Fibroblast of lung (primary cell): ENCODE data around the gene SRGAP1. TPM values are rescaled to one million over a fixed set of nuclear protein-coding genes. Genes with fewer than 3 reads are reported as not detected.

Experiments
- DNase-seq, 2 donors: peaks; one replicate each; pipeline versions ENCODE4 v3.0.0 to v3.0.0-alpha.2; 2010; ENCODE audit warnings: low read depth in 2 of 2
- H2AFZ ChIP-seq: 2 replicates; pipeline ENCODE4 v1.5.1; 2012; ENCODE audit warnings: low read length, control low read depth, inconsistent platforms
- H3K27ac ChIP-seq: 2 replicates; pipeline ENCODE4 v1.5.1; 2011; ENCODE audit warnings: low read length, control low read depth; ENCODE audit not compliant: insufficient read depth
- H3K27me3 ChIP-seq: 2 replicates; pipeline ENCODE4 v1.5.1; 2011; ENCODE audit warnings: mild to moderate bottlenecking, low read length; ENCODE audit not compliant: control insufficient read depth, insufficient read depth
- H3K36me3 ChIP-seq: 2 replicates; pipeline ENCODE4 v1.5.1; 2011; ENCODE audit warnings: low read length; ENCODE audit not compliant: control insufficient read depth, insufficient read depth
- H3K4me1 ChIP-seq: 2 replicates; pipeline ENCODE4 v1.5.1; 2011; ENCODE audit warnings: low read length; ENCODE audit not compliant: control insufficient read depth, insufficient read depth; ENCODE audit errors: extremely low read depth
- H3K4me2 ChIP-seq: 2 replicates; pipeline ENCODE4 v1.5.1; 2011; ENCODE audit warnings: low read length, control low read depth; ENCODE audit not compliant: insufficient read depth; ENCODE audit errors: extremely low read depth
- H3K4me3 ChIP-seq, 4 experiments: fragments of 200-600 bp in 1 of 4; sonication (generic) in 1 of 4; replicated peaks in 1 of 4; 2 replicates each; pipeline ENCODE4 v1.5.1; 2011 to 2016; ENCODE audit warnings: low read length in 4 of 4, low read depth in 3 of 4, mild to moderate bottlenecking in 3 of 4, control low read depth in 2 of 4, inconsistent platforms in 1 of 4, mixed read lengths in 1 of 4; ENCODE audit not compliant: insufficient read depth in 1 of 4; ENCODE audit errors: control extremely low read depth in 1 of 4
- H3K79me2 ChIP-seq: 2 replicates; pipeline ENCODE4 v1.5.1; 2012; ENCODE audit warnings: mild to moderate bottlenecking, low read length, inconsistent platforms; ENCODE audit not compliant: control insufficient read depth, insufficient read depth
- H3K9ac ChIP-seq: 2 replicates; pipeline ENCODE4 v1.5.1; 2011; ENCODE audit warnings: mild to moderate bottlenecking, low read length, control low read depth; ENCODE audit not compliant: insufficient read depth
- H3K9me3 ChIP-seq: 2 replicates; pipeline ENCODE4 v1.5.1; 2012; ENCODE audit warnings: low read depth, low read length; ENCODE audit not compliant: control insufficient read depth, insufficient read depth
- H4K20me1 ChIP-seq: 2 replicates; pipeline ENCODE4 v1.5.1; 2011; ENCODE audit warnings: low read length; ENCODE audit not compliant: control insufficient read depth, insufficient read depth; ENCODE audit errors: extremely low read depth
- EZH2 ChIP-seq: IDR thresholded peaks from 2 replicates; pipeline ENCODE4 v1.5.1; 2012; ENCODE audit warnings: low read length, control low read depth, mild to moderate bottlenecking; ENCODE audit errors: missing control alignments
- polyA plus RNA-seq, 2 donors: library from polyadenylated mRNA; depleted of rRNA in 1 of 2; stranded (reverse) in 1 of 2; unstranded in 1 of 2; fragments of >200 nt; gene quantifications; 2 replicates each; pipeline ENCODE4 v1.2.1, GENCODE V29; 2011 to 2012; ENCODE audit warnings: missing spikeins in 1 of 2
- total RNA-seq: library from RNA; depleted of rRNA; stranded (reverse); fragments of >200 nt; gene quantifications from 2 replicates; pipeline ENCODE4 v1.2.1, GENCODE V29; 2014
- TF ChIP-seq, protein P1 (sequence below), 2 donors: IDR thresholded peaks in 1 of 2; conservative IDR thresholded peaks in 1 of 2; 1 replicate in 1 of 2; 2 replicates in 1 of 2; pipeline ENCODE4 v1.5.1; 2011 to 2012; ENCODE audit warnings: low read length in 2 of 2, control low read depth in 1 of 2, inconsistent platforms in 1 of 2, low read depth in 1 of 2, mild to moderate bottlenecking in 1 of 2

The SRGAP1 gene
- total and polyA plus RNA-seq, 2 donors (not counting 1 experiment from before 2014, with no cell fraction given): 18.9 to 30.2 TPM

DNA sequence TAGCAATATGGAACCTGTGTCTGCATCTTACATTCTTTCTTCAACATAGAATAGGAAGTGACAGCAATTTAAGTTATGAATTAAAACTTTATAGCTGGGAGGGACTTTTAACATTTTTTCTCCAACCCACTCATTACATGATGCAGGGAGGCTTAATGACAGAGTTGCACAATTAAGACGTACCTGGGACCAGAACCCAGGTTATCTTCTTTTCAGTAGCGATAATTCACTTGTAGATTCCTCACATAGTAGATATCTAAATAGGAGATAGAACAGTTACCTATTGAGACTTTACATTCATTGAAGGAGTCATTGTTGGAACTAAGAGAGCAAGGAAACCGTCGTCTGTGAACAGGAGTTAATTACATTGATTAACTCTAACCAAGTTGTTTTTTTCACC, 5.1 kb downstream of the SRGAP1 start:
- no peak for DNase-seq
- no peaks in the 10 kb centered on the region for H4K20me1 ChIP-seq
- no peak overlapping the region for H3K4me2 ChIP-seq
- H3K4me3 ChIP-seq: no peak overlapping the region
- no peak overlapping the region for H3K27ac ChIP-seq
- H3K4me1 ChIP-seq: peaks cover 2% of the 10 kb centered on the region
- peaks cover 99% of the 10 kb centered on the region for H3K79me2 ChIP-seq
- no peak for TF ChIP-seq EZH2
- TF ChIP-seq, protein P1, sequence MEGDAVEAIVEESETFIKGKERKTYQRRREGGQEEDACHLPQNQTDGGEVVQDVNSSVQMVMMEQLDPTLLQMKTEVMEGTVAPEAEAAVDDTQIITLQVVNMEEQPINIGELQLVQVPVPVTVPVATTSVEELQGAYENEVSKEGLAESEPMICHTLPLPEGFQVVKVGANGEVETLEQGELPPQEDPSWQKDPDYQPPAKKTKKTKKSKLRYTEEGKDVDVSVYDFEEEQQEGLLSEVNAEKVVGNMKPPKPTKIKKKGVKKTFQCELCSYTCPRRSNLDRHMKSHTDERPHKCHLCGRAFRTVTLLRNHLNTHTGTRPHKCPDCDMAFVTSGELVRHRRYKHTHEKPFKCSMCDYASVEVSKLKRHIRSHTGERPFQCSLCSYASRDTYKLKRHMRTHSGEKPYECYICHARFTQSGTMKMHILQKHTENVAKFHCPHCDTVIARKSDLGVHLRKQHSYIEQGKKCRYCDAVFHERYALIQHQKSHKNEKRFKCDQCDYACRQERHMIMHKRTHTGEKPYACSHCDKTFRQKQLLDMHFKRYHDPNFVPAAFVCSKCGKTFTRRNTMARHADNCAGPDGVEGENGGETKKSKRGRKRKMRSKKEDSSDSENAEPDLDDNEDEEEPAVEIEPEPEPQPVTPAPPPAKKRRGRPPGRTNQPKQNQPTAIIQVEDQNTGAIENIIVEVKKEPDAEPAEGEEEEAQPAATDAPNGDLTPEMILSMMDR (conservative IDR thresholded peaks at IDR 0.05 in 1 of 2, IDR thresholded peaks at IDR 0.05 in 1 of 2; ENCODE audit: low read depth in 1 of 2, low read length in 2 of 2): no peak
- no peak overlapping the region for H3K9ac ChIP-seq
- no peak overlapping the region for H2AFZ ChIP-seq
- H3K9me3 ChIP-seq: no peaks in the 10 kb centered on the region
- peaks cover 2% of the 10 kb centered on the region for H3K36me3 ChIP-seq
- no peaks in the 10 kb centered on the region for H3K27me3 ChIP-seq

- H3K36me3 ChIP-seq: no peaks in the 10 kb centered on the region
- DNase-seq: no peak
- no peak overlapping the region for H3K27ac ChIP-seq
- no peak for TF ChIP-seq EZH2
- TF ChIP-seq, protein P1 (conservative IDR thresholded peaks at IDR 0.05 in 1 of 2, IDR thresholded peaks at IDR 0.05 in 1 of 2; ENCODE audit: low read depth in 1 of 2, low read length in 2 of 2): no peak
- H3K9ac ChIP-seq: no peak overlapping the region
- H3K9me3 ChIP-seq: no peaks in the 10 kb centered on the region
- no peak overlapping the region for H2AFZ ChIP-seq
- peaks cover 2% of the 10 kb centered on the region for H3K4me1 ChIP-seq
- no peak overlapping the region for H3K4me2 ChIP-seq
- no peaks in the 10 kb centered on the region for H4K20me1 ChIP-seq
- peaks cover 97% of the 10 kb centered on the region for H3K79me2 ChIP-seq
- no peak overlapping the region for H3K4me3 ChIP-seq
- no peaks in the 10 kb centered on the region for H3K27me3 ChIP-seq
Observed at GRCh38 chr12:63853978-63854377, 9.5 kb downstream of the SRGAP1 start.

DNA sequence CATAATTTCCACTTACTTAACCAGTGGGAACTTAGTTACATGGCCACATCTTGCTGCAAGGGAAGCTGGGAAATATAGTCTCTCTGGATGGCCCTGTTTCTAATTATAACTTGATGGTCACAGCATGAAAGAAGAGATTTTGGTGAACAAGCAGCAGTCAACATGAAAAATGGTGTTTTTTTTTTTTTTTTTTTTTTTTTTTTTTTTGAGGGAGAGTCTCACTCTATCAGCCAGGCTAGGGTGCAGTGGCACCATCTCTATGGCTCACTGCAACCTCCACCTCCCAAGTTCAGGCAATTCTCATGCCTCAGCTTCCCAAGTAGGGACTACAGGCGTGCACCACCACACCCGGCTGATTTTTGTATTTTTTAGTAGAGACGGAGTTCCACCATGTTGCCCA, 10.8 kb downstream of the SRGAP1 start:
- Histone ChIP-seq H3K4me1 (peaks cover 2% of the 10 kb centered on the region), H2AFZ (no peak overlapping the region), H3K27me3 (no peaks in the 10 kb centered on the region), H3K9ac (no peak overlapping the region), H3K4me2 (no peak overlapping the region), H3K79me2 (peaks cover 96% of the 10 kb centered on the region), H3K4me3 (no peak overlapping the region), H4K20me1 (no peaks in the 10 kb centered on the region), H3K36me3 (no peaks in the 10 kb centered on the region), H3K9me3 (no peaks in the 10 kb centered on the region), H3K27ac (no peak overlapping the region)
- no peak for DNase-seq
- TF ChIP-seq EZH2: no peak
- TF ChIP-seq, protein P1 (conservative IDR thresholded peaks at IDR 0.05 in 1 of 2, IDR thresholded peaks at IDR 0.05 in 1 of 2; ENCODE audit: low read depth in 1 of 2, low read length in 2 of 2): no peak
